Stimulated activated CD8-positive, alpha-beta memory T cell treated with anti-CD3 and anti-CD28 coated beads, Interleukin-15, amount 100 ng/mL, for 24 hours (primary cell): ENCODE results near the gene POLR3GL.
"Not testable (repeated sequence)": the region's sequence is repeated elsewhere in the genome, so short reads cannot be mapped to it uniquely, and the experiment has no call there.

Experiments
- DNase-seq: peaks from one replicate; pipeline ENCODE4 v3.0.0-alpha.2; 2020; ENCODE audit warnings: low read depth

Gene POLR3GL

GRCh38 chr1:146020058-146021049, 55.9 kb downstream of the POLR3GL start:
- DNase-seq: no peak

- DNase-seq: no peak
Observed at GRCh38 chr1:146021050-146021445, 56.6 kb downstream of the POLR3GL start.

- no peak for DNase-seq
Observed at GRCh38 chr1:146021622-146022402, 57.3 kb downstream of the POLR3GL start, which contains the start of gene HJV. TSS of gene HJV (minus strand) at chr1:146021735. CDS start at chr1:146020231, 1,504 bp downstream.

- DNase-seq: no peak
Observed at GRCh38 chr1:146022403-146023127, 58.1 kb downstream of the POLR3GL start.

DNA sequence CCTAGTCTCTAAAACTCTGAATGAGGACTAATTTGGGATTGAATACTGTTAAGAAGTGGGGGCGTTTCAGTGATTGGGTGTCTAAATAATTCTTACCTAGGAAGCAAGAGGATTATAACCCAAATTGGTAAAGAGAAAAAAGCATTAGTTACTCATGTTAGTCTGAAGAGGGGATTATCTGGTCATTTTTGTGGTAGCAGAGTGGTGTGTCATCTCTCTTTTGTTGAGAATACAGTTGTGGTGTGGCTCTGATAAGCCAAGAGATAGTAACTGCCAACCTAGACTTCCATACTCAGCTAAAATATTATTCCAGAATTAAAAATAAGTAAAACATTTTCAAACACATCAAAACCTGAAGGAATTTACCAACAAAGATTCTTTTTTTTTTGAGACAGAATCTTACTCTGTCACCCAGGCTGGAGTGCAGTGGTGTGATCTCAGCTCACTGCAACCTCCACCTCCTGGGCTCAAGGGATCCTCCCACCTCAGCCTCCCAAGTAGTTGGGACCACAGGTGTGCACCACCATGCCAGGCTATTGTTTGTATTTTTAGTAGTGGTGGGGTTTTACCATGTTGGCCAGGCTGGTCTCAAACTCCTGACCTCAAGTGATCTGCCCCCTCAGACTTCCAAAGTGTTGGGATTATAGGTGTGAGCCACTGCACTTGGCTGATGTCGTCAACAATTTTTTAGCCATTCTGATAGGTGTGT, 61.5 kb downstream of the POLR3GL start:
- not testable (repeated sequence) for DNase-seq

- not testable (repeated sequence) for DNase-seq
Observed at GRCh38 chr1:146026650-146027049, 62.2 kb downstream of the POLR3GL start.
